ENCODE results near the gene RGL3.
"Not testable (repeated sequence)": the region's sequence is repeated elsewhere in the genome, so short reads cannot be mapped to it uniquely, and the experiment has no call there.

DNA sequence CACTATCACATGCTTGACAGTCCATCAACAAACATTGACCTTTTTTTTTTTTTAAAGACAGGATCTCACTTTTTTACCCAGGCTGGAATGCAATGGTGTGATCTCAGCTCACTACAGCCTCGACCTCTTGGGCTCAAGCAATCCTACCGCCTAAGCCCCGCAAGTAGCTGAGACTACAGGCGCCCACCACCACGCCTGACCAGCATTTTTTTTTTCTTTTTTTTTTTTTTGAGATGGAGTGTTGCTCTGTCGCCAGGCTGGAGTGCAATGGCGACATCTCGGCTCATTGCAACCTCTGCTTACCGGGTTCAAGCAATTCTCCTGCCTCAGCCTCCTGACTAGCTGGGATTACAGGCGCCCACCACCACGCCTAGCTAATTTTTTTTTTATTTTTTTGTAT lies 39.8 kb upstream of the RGL3 start:
- TF ChIP-seq, protein P1, sequence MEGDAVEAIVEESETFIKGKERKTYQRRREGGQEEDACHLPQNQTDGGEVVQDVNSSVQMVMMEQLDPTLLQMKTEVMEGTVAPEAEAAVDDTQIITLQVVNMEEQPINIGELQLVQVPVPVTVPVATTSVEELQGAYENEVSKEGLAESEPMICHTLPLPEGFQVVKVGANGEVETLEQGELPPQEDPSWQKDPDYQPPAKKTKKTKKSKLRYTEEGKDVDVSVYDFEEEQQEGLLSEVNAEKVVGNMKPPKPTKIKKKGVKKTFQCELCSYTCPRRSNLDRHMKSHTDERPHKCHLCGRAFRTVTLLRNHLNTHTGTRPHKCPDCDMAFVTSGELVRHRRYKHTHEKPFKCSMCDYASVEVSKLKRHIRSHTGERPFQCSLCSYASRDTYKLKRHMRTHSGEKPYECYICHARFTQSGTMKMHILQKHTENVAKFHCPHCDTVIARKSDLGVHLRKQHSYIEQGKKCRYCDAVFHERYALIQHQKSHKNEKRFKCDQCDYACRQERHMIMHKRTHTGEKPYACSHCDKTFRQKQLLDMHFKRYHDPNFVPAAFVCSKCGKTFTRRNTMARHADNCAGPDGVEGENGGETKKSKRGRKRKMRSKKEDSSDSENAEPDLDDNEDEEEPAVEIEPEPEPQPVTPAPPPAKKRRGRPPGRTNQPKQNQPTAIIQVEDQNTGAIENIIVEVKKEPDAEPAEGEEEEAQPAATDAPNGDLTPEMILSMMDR (IDR thresholded peaks at IDR 0.05), result not testable (repeated sequence)
- not testable (repeated sequence) for TF ChIP-seq POLR2A (IDR thresholded peaks at IDR 0.05)

All from right lobe of liver (tissue), 4 donors.